Prostate gland (tissue), 2 donors: ENCODE data around the gene LPCAT4. TPM values are rescaled to one million over a fixed set of nuclear protein-coding genes. Genes with fewer than 3 reads are reported as not detected.

Experiments
- DNase-seq: peaks from one replicate; pipeline ENCODE4 v3.0.0-alpha.2; 2019; ENCODE audit warnings: low spot score
- H3K27ac ChIP-seq, 2 donors: fragments of 200-600 bp; sonication (generic); 2 replicates each; pipeline ENCODE4 v1.5.1; 2017 to 2019
- H3K27me3 ChIP-seq: fragments of 200-600 bp; sonication (generic); replicated peaks from 2 replicates; pipeline ENCODE4 v1.5.1; 2019; ENCODE audit not compliant: insufficient read depth
- H3K36me3 ChIP-seq, 2 donors: fragments of 200-600 bp; sonication (generic); 1 replicate in 1 of 2; 2 replicates in 1 of 2; pipeline versions ENCODE4 v1.5.1 to v1.8.1; 2017 to 2019
- H3K4me1 ChIP-seq: fragments of 200-600 bp; sonication (generic); replicated peaks from 2 replicates; pipeline ENCODE4 v1.5.1; 2019
- H3K4me3 ChIP-seq, 2 donors: fragments of 200-600 bp; sonication (generic); 2 replicates each; pipeline ENCODE4 v1.5.1; 2017 to 2019
- H3K9me3 ChIP-seq: fragments of 200-600 bp; sonication (generic); 2 replicates; pipeline ENCODE4 v1.5.1; 2017
- POLR2A ChIP-seq: fragments of 450-650 bp; IDR thresholded peaks from one replicate; pipeline ENCODE4 v1.6.1; 2016; ENCODE audit warnings: antibody characterized with exemption, mild to moderate bottlenecking
- POLR2AphosphoS5 ChIP-seq: sonication (generic); formaldehyde crosslinking; IDR thresholded peaks from one replicate; pipeline ENCODE4 v1.6.1; 2017; ENCODE audit warnings: antibody characterized with exemption
- WGBS: methylation state at CpG from one replicate; pipeline ENCODE4 v1.1.5; 2018; 5-methylcytosine and 5-hydroxymethylcytosine counted together
- intact Hi-C: fragments of 100-400 bp; cut with DNase I; formaldehyde crosslinking; loops from one replicate; pipeline ENCODE4 v1.14.2; 2022
- total RNA-seq, 2 donors: library from RNA; depleted of rRNA; stranded (reverse); fragments of >200 nt; gene quantifications; one replicate each; pipeline ENCODE4 v1.1.0, GENCODE V29; 2016
- TF ChIP-seq, protein P1 (sequence below), 4 experiments: fragments of 200-600 bp in 2 of 4; fragments of 450-650 bp in 2 of 4; sonication (generic) in 2 of 4; IDR thresholded peaks; 1 replicate in 3 of 4; 2 replicates in 1 of 4; pipeline ENCODE4 v1.5.1; 2016 to 2019; ENCODE audit warnings: antibody characterized with exemption in 4 of 4, mild to moderate bottlenecking in 2 of 4, moderate library complexity in 2 of 4

Gene LPCAT4
- total RNA-seq, 2 donors from 2014 or later = 12.5 to 13.1 TPM

DNA sequence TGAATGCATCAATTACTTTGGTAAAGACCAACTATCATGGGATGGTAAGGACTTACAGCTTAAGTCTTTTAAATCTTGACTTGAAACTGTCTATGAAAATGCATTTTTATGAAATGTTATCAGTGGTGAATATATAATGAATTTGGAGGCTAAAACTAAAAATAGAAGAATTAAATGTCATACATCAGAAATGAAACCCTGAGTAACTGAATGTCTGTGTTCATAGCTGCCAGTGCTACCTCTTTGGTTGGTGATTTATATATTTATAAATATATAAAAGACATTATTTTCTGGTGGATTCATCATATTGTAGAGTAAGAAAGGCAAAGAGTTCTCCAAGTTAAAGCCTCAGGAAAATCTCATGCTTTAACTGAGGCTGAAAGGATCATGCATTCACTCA lies 41.6 kb downstream of the LPCAT4 start:
- Histone ChIP-seq H3K4me3 (no peak overlapping the region), H3K4me1 (no peaks in the 10 kb centered on the region), H3K27me3 (no peaks in the 10 kb centered on the region), H3K36me3 (no peaks in the 10 kb centered on the region), H3K9me3 (no peaks in the 10 kb centered on the region), H3K27ac (no peak overlapping the region)
- DNase-seq = no peak
- intact Hi-C loops = no loop called here
- TF ChIP-seq POLR2AphosphoS5 = no peak
- TF ChIP-seq, protein P1, sequence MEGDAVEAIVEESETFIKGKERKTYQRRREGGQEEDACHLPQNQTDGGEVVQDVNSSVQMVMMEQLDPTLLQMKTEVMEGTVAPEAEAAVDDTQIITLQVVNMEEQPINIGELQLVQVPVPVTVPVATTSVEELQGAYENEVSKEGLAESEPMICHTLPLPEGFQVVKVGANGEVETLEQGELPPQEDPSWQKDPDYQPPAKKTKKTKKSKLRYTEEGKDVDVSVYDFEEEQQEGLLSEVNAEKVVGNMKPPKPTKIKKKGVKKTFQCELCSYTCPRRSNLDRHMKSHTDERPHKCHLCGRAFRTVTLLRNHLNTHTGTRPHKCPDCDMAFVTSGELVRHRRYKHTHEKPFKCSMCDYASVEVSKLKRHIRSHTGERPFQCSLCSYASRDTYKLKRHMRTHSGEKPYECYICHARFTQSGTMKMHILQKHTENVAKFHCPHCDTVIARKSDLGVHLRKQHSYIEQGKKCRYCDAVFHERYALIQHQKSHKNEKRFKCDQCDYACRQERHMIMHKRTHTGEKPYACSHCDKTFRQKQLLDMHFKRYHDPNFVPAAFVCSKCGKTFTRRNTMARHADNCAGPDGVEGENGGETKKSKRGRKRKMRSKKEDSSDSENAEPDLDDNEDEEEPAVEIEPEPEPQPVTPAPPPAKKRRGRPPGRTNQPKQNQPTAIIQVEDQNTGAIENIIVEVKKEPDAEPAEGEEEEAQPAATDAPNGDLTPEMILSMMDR (IDR thresholded peaks at IDR 0.05) = no peak
- TF ChIP-seq POLR2A = no peak

DNA sequence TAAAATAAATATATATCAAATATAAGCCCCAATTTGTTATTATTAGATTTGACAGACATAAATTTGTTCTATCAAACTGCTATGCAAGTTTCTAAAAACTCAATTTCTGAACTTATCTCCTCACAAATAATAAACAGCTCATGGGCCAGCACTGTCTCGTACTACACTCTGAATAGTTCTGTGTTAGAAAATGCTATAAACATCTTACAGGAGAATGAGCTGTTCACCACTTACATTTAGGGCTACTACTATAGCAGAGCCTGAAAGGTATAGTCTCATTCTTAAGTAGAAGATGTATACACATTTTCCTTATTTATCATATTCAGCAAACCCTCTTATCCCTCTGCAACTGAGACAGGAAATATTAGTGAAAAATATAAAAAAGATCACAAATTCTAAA lies 42.1 kb downstream of the LPCAT4 start:
- Histone ChIP-seq H3K27me3 (no peaks in the 10 kb centered on the region), H3K27ac (no peak overlapping the region), H3K4me1 (no peaks in the 10 kb centered on the region), H3K36me3 (no peaks in the 10 kb centered on the region), H3K4me3 (no peak overlapping the region), H3K9me3 (no peaks in the 10 kb centered on the region)
- intact Hi-C loops = no loop called here
- TF ChIP-seq, protein P1 (IDR thresholded peaks at IDR 0.05) = no peak
- TF ChIP-seq POLR2A (no peak), POLR2AphosphoS5 (no peak)
- 84% methylated on average over 1 of the region's 1 CpG for WGBS
- no peak for DNase-seq

DNA sequence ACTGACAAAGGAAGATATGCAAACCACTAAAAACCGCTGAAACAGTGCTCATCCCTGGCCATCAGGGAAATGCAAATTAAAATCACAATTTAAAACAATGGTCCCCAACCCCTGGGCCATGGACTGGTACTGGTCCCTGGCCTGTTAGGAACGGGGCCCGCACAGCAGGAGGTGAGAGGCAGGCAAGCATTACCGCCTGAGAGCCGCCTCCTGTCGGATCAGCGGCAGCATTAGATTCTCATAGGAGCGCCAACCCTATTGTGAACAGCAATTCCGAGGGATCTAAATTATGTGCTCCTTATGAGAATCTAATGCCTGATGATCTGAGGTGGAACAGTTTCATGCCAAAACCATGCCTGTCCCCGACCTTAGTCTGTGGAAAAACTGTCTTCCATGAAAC lies 43.8 kb downstream of the LPCAT4 start:
- Histone ChIP-seq H3K4me1 (no peaks in the 10 kb centered on the region), H3K36me3 (no peaks in the 10 kb centered on the region), H3K9me3 (no peaks in the 10 kb centered on the region), H3K27me3 (no peaks in the 10 kb centered on the region), H3K4me3 (no peak overlapping the region), H3K27ac (no peak overlapping the region)
- intact Hi-C loops = no loop called here
- DNase-seq = no peak
- TF ChIP-seq, protein P1 (IDR thresholded peaks at IDR 0.05) = no peak
- TF ChIP-seq POLR2A = no peak
- 97% methylated on average over 10 of the region's 10 CpGs for WGBS

DNA sequence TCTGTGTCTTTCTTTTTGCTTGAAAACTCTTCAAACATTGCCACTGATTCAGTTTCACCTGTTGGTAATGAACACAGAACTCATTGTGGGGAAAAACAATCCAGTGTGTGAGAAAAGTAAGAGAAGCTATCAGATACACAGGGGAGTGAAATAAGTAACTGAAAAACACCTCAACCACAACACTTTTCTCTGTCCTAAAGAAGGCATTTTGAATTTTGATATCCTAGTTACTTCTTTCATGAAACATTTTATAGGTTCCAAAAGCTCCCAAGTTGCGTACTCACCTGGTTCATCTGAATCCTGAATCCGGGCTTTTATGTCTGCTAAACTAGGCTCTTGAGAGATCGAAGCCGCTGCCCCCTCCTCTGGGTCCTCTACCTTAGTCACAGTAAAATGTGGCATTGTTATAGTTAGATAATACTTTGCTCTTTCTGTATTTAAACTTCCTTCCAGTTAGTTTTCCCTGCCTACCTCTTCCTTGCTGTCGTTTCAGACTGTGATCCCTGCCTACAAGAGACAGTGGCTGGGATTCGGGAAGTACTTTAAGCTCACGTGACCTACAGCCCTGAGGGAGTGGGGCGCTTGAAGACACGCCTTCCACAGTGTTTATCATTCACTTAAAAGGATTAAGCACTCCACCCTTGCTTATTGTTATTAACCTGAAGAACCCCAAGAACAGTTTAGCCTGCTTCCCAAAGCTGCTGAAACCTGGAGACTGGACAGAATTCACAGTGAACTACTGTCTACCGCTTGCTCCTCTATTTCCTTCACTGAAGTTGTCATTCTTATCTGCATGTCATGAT lies 48.5 kb downstream of the LPCAT4 start:
- H3K27me3 ChIP-seq = no peaks in the 10 kb centered on the region
- no peaks in the 10 kb centered on the region for H3K9me3 ChIP-seq
- peak overlapping the region; percentile 63 to 72 for H3K27ac ChIP-seq
- no peaks in the 10 kb centered on the region for H3K36me3 ChIP-seq
- intact Hi-C loops = no loop called here
- peak; percentile 90 for TF ChIP-seq POLR2AphosphoS5
- TF ChIP-seq POLR2A = peak; percentile 63
- TF ChIP-seq, protein P1 (IDR thresholded peaks at IDR 0.05) = no peak
- H3K4me3 ChIP-seq = peak overlapping the region; percentile 31 to 46
- DNase-seq = peak; percentile 81
- 8% methylated on average over 10 of the region's 10 CpGs for WGBS
- peaks cover 3% of the 10 kb centered on the region for H3K4me1 ChIP-seq
